Measurements from ENCODE around the gene EZH2.

GRCh38 chr7:148856578-148856881 lies 27.6 kb downstream of the EZH2 start:
- TF ChIP-seq EZH2 (IDR thresholded peaks at IDR 0.05; ENCODE audit: low read length, unreplicated experiment) (no peak), CTCF (conservative IDR thresholded peaks at IDR 0.05; ENCODE audit: low read depth, low read length) (peak; percentile 12; the same call in 1 of the 2 replicates), EZH2phosphoT487 (IDR thresholded peaks at IDR 0.05; ENCODE audit: borderline replicate concordance, low read length) (no peak)

Data from PC-3 (cell line).